ENCODE data around the gene MYCBPAP. TPM values are rescaled to one million over a fixed set of nuclear protein-coding genes. Genes with fewer than 3 reads are reported as not detected.

Gene MYCBPAP
- total and polyA plus RNA-seq, 5 donors from 2014 or later, result 0.50 to 5.7 (median 1.0) TPM

DNA sequence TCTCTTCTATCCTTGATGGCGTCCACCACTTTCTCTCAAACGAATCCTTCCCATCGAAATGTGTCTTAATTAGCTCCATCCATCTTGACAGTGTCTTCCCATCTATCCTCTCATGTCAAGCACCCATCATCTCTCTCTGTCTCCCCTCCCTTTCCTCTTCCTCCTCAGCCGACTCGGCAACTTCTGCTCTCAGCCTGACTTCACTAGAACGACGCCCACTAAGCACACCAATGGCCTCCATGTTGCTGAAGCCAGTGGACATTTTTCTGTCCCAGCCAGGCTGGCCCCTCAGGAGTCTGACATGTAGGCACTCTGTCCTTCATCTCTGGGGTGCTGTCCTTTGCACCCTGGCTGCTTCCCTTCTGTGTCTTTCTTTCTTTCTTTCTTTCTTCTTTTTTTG, 36.3 kb downstream of the MYCBPAP start:
- H3K4me3 Mint-ChIP-seq, result peak overlapping the region in 3 of 4 donors; percentile 39 to 85 (median 66)
- DNase-seq, result no peak
- H3K4me1 Mint-ChIP-seq, result peaks cover 0 to 32% (median 9%) of the 10 kb centered on the region in 4 donors
- peaks cover under 1% of the 10 kb centered on the region for H3K36me3 Mint-ChIP-seq
- no peak for ATAC-seq (ENCODE audit: low read depth in 2 of 2)
- Histone ChIP-seq H3K9me3 (ENCODE audit: control insufficient read depth in 2 of 2, low read length in 2 of 2) (no peaks in the 10 kb centered on the region), H3K4me3 (ENCODE audit: low read depth, low read length) (no peak overlapping the region), H3K27ac (ENCODE audit: insufficient read depth, low read length, poor library complexity, severe bottlenecking) (no peak overlapping the region), H3K27me3 (ENCODE audit: control insufficient read depth, insufficient read depth, low read length) (no peaks in the 10 kb centered on the region), H3K36me3 (ENCODE audit: control insufficient read depth, insufficient read depth, low read length) (no peaks in the 10 kb centered on the region), H3K4me1 (ENCODE audit: control insufficient read depth, insufficient read depth, low read length, poor library complexity, severe bottlenecking) (peaks cover 24% of the 10 kb centered on the region)
- H3K27me3 Mint-ChIP-seq, result no peaks in the 10 kb centered on the region
- peak overlapping the region in 1 of 3 donors; percentile 80 for H3K27ac Mint-ChIP-seq
- no peaks in the 10 kb centered on the region for H3K9me3 Mint-ChIP-seq

DNA sequence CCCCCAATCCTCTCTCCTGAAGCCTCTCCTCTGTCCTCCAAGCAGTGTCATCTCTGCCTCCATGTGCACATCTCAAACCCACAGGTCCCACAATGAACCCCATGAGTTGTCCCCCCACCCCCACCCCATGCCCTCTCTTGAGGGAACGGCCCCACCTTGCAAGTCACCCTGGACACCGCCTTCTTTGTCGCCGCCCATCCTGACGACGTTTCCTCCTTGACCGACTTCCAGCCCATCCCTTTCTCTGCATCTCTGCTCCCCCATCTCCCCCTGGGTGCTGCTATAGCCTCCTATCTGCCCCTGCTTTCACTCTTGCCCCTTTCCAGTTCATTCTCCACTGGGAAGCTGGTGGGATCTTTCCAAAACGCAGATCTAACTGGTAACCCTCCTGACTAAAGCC, 37.1 kb downstream of the MYCBPAP start:
- H3K27me3 ChIP-seq (ENCODE audit: control insufficient read depth, insufficient read depth, low read length), result no peaks in the 10 kb centered on the region
- H3K9me3 ChIP-seq (ENCODE audit: control insufficient read depth in 2 of 2, low read length in 2 of 2), result no peaks in the 10 kb centered on the region
- H3K36me3 Mint-ChIP-seq, result peaks cover 3% of the 10 kb centered on the region
- H3K36me3 ChIP-seq (ENCODE audit: control insufficient read depth, insufficient read depth, low read length), result no peaks in the 10 kb centered on the region
- no peak overlapping the region for H3K4me3 ChIP-seq (ENCODE audit: low read depth, low read length)
- no peak for ATAC-seq (ENCODE audit: low read depth in 2 of 2)
- H3K27me3 Mint-ChIP-seq, result no peaks in the 10 kb centered on the region
- peaks cover 0 to 32% (median 9%) of the 10 kb centered on the region in 4 donors for H3K4me1 Mint-ChIP-seq
- no peak overlapping the region for H3K27ac Mint-ChIP-seq
- no peak overlapping the region for H3K27ac ChIP-seq (ENCODE audit: insufficient read depth, low read length, poor library complexity, severe bottlenecking)
- H3K4me1 ChIP-seq (ENCODE audit: control insufficient read depth, insufficient read depth, low read length, poor library complexity, severe bottlenecking), result peaks cover 24% of the 10 kb centered on the region
- no peak for DNase-seq
- H3K9me3 Mint-ChIP-seq, result no peaks in the 10 kb centered on the region
- H3K4me3 Mint-ChIP-seq, result no peak overlapping the region

DNA sequence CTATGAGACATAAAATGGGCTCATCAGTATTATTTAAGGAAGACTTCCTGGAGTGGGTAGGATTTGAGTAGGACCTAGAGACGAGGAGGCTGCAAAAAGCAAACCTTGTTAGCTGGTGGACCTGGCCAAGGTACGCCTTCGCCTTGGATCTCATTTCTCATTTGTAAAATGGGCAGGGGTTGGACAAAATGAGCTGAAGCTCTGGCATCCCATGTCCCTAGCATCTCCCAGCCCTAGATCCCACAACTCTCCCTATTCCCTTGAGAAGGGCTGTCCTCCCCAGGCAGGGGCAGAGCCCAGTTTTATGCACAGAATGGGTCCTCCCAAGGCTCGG, 38.4 kb downstream of the MYCBPAP start:
- ATAC-seq (ENCODE audit: low read depth in 2 of 2) (no peak), DNase-seq (no peak)
- H3K36me3 ChIP-seq (ENCODE audit: control insufficient read depth, insufficient read depth, low read length), result no peaks in the 10 kb centered on the region
- Mint-ChIP-seq H3K4me1 (peaks cover 0 to 27% (median 9%) of the 10 kb centered on the region in 4 donors), H3K4me3 (peak overlapping the region; percentile 68 to 95 (median 86)), H3K27ac (peak overlapping the region in 2 of 3 donors; percentile 75 to 86), H3K36me3 (peaks cover 3% of the 10 kb centered on the region), H3K9me3 (no peaks in the 10 kb centered on the region), H3K27me3 (no peaks in the 10 kb centered on the region)
- H3K27ac ChIP-seq (ENCODE audit: insufficient read depth, low read length, poor library complexity, severe bottlenecking), result no peak overlapping the region
- peaks cover 18% of the 10 kb centered on the region for H3K4me1 ChIP-seq (ENCODE audit: control insufficient read depth, insufficient read depth, low read length, poor library complexity, severe bottlenecking)
- no peaks in the 10 kb centered on the region for H3K9me3 ChIP-seq (ENCODE audit: control insufficient read depth in 2 of 2, low read length in 2 of 2)
- H3K27me3 ChIP-seq (ENCODE audit: control insufficient read depth, insufficient read depth, low read length), result no peaks in the 10 kb centered on the region
- H3K4me3 ChIP-seq (ENCODE audit: low read depth, low read length), result peak overlapping the region; percentile 51

DNA sequence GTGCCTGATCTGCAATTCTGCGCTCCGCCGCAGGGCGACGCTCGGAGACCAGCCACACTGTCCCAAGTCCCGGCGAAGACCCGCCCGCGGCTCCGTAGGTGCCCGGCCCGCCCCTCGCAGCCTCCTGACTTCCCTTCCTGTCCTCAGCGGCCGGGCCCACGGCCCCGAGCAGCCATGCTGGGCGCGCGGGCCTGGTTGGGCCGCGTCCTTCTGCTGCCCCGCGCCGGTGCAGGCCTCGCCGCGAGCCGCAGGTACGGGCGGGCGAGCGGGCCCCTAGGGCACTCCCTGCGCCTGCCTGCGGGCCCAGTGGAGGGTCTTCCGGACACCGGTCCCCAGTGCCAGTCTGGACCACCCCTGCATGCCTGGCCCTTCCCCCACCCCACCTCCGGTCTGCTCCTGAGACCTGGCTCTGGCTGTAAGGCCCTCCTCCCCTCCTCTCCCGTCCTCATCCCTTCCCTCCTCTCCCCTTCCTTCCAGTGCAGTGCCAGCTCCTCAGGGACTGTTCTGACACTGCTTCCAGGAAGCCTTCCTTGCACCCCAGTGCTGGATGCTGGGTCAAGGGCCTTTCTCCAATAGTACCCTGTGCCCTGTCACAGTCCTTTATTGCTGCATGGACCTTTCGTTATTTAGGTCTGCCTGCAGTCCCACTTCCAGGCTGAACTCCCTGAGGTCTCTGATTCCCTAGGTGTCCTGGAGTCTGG, 38.9 kb downstream of the MYCBPAP start, which contains the start of gene SPATA20:
TSS of gene SPATA20 (plus strand) at position 140 of the 701 bp plus-strand sequence. CDS start at position 175, 35 bp downstream.
- Mint-ChIP-seq H3K36me3 (peaks cover 3% of the 10 kb centered on the region), H3K27me3 (no peaks in the 10 kb centered on the region), H3K9me3 (no peaks in the 10 kb centered on the region), H3K4me3 (peak within 1 kb of the TSS; percentile 68 to 95 (median 88)), H3K4me1 (peaks cover 0 to 25% (median 8%) of the 10 kb centered on the region in 4 donors), H3K27ac (peak within 1 kb of the TSS; percentile 69 to 86 (median 75))
- peak within 1 kb of the TSS; percentile 51 for H3K27ac ChIP-seq (ENCODE audit: insufficient read depth, low read length, poor library complexity, severe bottlenecking)
- DNase-seq (peak; percentile 78 to 92 (median 83)), ATAC-seq (ENCODE audit: low read depth in 2 of 2) (peak; percentile 83 to 88)
- peak within 1 kb of the TSS; percentile 51 for H3K4me3 ChIP-seq (ENCODE audit: low read depth, low read length)
- peaks cover 14% of the 10 kb centered on the region for H3K4me1 ChIP-seq (ENCODE audit: control insufficient read depth, insufficient read depth, low read length, poor library complexity, severe bottlenecking)
- no peaks in the 10 kb centered on the region for H3K36me3 ChIP-seq (ENCODE audit: control insufficient read depth, insufficient read depth, low read length)
- H3K9me3 ChIP-seq (ENCODE audit: control insufficient read depth in 2 of 2, low read length in 2 of 2), result no peaks in the 10 kb centered on the region
- H3K27me3 ChIP-seq (ENCODE audit: control insufficient read depth, insufficient read depth, low read length), result no peaks in the 10 kb centered on the region

DNA sequence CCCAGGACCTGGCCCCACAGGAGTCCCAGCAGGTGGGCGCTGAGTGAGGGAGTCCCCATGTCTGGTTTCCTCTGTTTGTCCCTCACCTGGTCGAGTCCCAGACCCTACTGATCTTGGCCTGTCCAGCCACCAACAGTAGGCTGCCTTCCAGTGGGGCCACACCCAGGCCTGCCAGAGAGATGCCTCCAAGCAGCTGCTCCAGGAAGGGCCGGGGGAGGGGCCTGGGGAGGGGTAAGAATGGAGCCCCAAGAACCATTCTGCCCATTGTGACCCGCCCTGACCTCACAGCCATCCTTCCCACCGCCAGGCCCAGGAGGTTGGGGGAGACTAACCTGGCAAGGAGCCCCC, 39.5 kb downstream of the MYCBPAP start:
- Mint-ChIP-seq H3K27ac (peak overlapping the region in 2 of 3 donors; percentile 36 to 69), H3K4me3 (peak overlapping the region; percentile 59 to 95 (median 88)), H3K36me3 (peaks cover 3% of the 10 kb centered on the region), H3K4me1 (peaks cover 0 to 20% (median 4%) of the 10 kb centered on the region in 4 donors), H3K27me3 (no peaks in the 10 kb centered on the region), H3K9me3 (no peaks in the 10 kb centered on the region)
- Histone ChIP-seq H3K4me3 (ENCODE audit: low read depth, low read length) (no peak overlapping the region), H3K4me1 (ENCODE audit: control insufficient read depth, insufficient read depth, low read length, poor library complexity, severe bottlenecking) (peaks cover 9% of the 10 kb centered on the region), H3K9me3 (ENCODE audit: control insufficient read depth in 2 of 2, low read length in 2 of 2) (no peaks in the 10 kb centered on the region), H3K36me3 (ENCODE audit: control insufficient read depth, insufficient read depth, low read length) (no peaks in the 10 kb centered on the region), H3K27me3 (ENCODE audit: control insufficient read depth, insufficient read depth, low read length) (no peaks in the 10 kb centered on the region), H3K27ac (ENCODE audit: insufficient read depth, low read length, poor library complexity, severe bottlenecking) (no peak overlapping the region)
- ATAC-seq (ENCODE audit: low read depth in 2 of 2) (no peak), DNase-seq (no peak)

DNA sequence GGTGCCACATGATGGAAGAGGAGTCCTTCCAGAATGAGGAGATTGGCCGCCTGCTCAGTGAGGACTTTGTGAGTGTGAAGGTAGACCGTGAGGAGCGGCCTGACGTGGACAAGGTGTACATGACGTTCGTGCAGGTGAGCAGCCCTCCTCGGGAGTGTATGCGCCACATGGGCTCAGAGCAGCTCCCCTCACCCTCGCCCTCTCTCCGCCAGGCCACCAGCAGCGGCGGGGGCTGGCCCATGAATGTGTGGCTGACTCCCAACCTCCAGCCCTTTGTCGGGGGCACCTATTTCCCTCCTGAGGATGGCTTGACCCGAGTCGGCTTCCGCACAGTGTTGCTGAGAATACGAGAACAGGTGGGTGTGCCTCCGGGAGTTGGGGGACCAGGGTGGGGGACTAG, 40.6 kb downstream of the MYCBPAP start:
- Mint-ChIP-seq H3K27ac (no peak overlapping the region), H3K9me3 (no peaks in the 10 kb centered on the region), H3K4me1 (peaks cover 0 to 16% (median 6%) of the 10 kb centered on the region in 4 donors), H3K4me3 (peak overlapping the region in 1 of 4 donors; percentile 35), H3K36me3 (peaks cover 3% of the 10 kb centered on the region), H3K27me3 (no peaks in the 10 kb centered on the region)
- H3K27ac ChIP-seq (ENCODE audit: insufficient read depth, low read length, poor library complexity, severe bottlenecking), result no peak overlapping the region
- H3K9me3 ChIP-seq (ENCODE audit: control insufficient read depth in 2 of 2, low read length in 2 of 2), result no peaks in the 10 kb centered on the region
- H3K4me3 ChIP-seq (ENCODE audit: low read depth, low read length), result no peak overlapping the region
- H3K36me3 ChIP-seq (ENCODE audit: control insufficient read depth, insufficient read depth, low read length), result no peaks in the 10 kb centered on the region
- H3K4me1 ChIP-seq (ENCODE audit: control insufficient read depth, insufficient read depth, low read length, poor library complexity, severe bottlenecking), result peaks cover 8% of the 10 kb centered on the region
- H3K27me3 ChIP-seq (ENCODE audit: control insufficient read depth, insufficient read depth, low read length), result no peaks in the 10 kb centered on the region
- no peak for DNase-seq
- ATAC-seq (ENCODE audit: low read depth in 2 of 2), result no peak

DNA sequence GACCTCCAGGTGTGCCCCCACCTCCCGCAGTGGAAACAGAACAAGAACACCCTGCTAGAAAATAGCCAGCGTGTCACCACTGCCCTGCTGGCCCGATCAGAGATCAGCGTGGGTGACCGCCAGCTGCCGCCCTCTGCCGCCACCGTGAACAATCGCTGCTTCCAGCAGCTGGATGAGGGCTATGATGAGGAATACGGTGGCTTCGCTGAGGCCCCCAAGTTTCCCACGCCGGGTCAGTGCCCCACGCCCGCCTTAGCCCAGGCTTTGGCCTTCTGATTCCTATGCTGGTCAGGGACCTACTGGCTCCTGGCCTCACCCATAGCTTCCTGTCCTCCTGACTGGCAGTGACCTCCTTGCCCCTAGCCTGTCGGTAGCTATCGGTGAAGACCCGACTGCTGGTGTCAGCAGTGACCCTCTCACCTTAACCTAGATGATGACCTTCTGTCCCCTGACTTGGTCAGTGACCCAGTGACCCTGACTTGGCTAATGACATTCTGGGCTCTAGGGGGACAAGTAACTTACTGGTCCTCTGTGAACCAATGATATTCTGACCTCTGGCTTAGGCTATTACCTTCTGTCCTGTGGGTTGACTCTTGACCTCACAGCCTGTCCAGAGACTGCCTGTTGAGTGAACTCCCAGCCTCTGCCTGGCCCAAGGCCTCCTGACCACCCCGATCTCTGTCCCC, 41.2 kb downstream of the MYCBPAP start:
- H3K9me3 ChIP-seq (ENCODE audit: control insufficient read depth in 2 of 2, low read length in 2 of 2), result no peaks in the 10 kb centered on the region
- Mint-ChIP-seq H3K27ac (peak overlapping the region in 1 of 3 donors; percentile 64), H3K4me1 (peaks cover 0 to 16% (median 6%) of the 10 kb centered on the region in 4 donors), H3K9me3 (no peaks in the 10 kb centered on the region), H3K4me3 (peak overlapping the region in 1 of 4 donors; percentile 55), H3K36me3 (peaks cover 3% of the 10 kb centered on the region), H3K27me3 (no peaks in the 10 kb centered on the region)
- no peak overlapping the region for H3K4me3 ChIP-seq (ENCODE audit: low read depth, low read length)
- no peak for DNase-seq
- H3K36me3 ChIP-seq (ENCODE audit: control insufficient read depth, insufficient read depth, low read length), result no peaks in the 10 kb centered on the region
- ATAC-seq (ENCODE audit: low read depth in 2 of 2), result no peak
- no peak overlapping the region for H3K27ac ChIP-seq (ENCODE audit: insufficient read depth, low read length, poor library complexity, severe bottlenecking)
- H3K4me1 ChIP-seq (ENCODE audit: control insufficient read depth, insufficient read depth, low read length, poor library complexity, severe bottlenecking), result peaks cover 8% of the 10 kb centered on the region
- H3K27me3 ChIP-seq (ENCODE audit: control insufficient read depth, insufficient read depth, low read length), result no peaks in the 10 kb centered on the region

Measured in CD4-positive, CD25-positive, alpha-beta regulatory T cell (primary cell).